Endothelial cell of umbilical vein (primary cell): Measurements from ENCODE around the gene MALAT1. TPM values are rescaled to one million over a fixed set of nuclear protein-coding genes. Genes with fewer than 3 reads are reported as not detected.
A peak's percentile ranks its signal among the peaks of the same experiment; 100 is the strongest.

ENCODE experiments used
- BruUV-seq: library from RNA; stranded (reverse); fragments of 400-500 nt; replicated peaks from 2 replicates; lab custom pipeline; 2021; lab: Mats Ljungman, UMichigan
- CTCF ChIA-PET: fragments of 300-600, 350-600 bp; sonication (Branson Sonifier 250); formaldehyde crosslinking; loops from one replicate; lab custom pipeline; 2021; ENCODE audit warnings: antibody characterized with exemption, inconsistent platforms; lab: Charles Lee
- POLR2A ChIA-PET: fragments of 300-600, 350-600 bp; sonication (Branson Sonifier 250); formaldehyde crosslinking; loops from one replicate; lab custom pipeline; 2021; ENCODE audit warnings: antibody characterized with exemption, inconsistent platforms; lab: Charles Lee
- DNase-seq: peaks from one replicate; pipeline ENCODE4 v3.0.0-alpha.2; 2011; ENCODE audit warnings: low read depth, low spot score
- FAIRE-seq: peaks from 2 replicates; lab custom pipeline; 2011; peaks lifted over from hg19 to GRCh38; lab: Jason Lieb, UNC
- H2AFZ ChIP-seq: 2 replicates; pipeline ENCODE4 v1.6.0; 2012; ENCODE audit warnings: low read depth, low read length, control low read depth, inconsistent platforms
- H3K27ac ChIP-seq: 2 replicates; pipeline ENCODE4 v1.5.1; 2011; ENCODE audit warnings: low read depth, mild to moderate bottlenecking, control low read depth, low read length, moderate library complexity; ENCODE audit not compliant: insufficient read depth
- H3K27me3 ChIP-seq, 2 experiments: 2 replicates each; pipeline versions ENCODE4 v1.6.0 to v1.6.1; 2011; ENCODE audit warnings: low read length in 2 of 2, mixed read lengths in 1 of 2; ENCODE audit not compliant: control insufficient read depth in 2 of 2, insufficient read depth in 2 of 2
- H3K36me3 ChIP-seq, 2 experiments: 2 replicates in 1 of 2; 3 replicates in 1 of 2; pipeline ENCODE4 v1.5.1; 2011; ENCODE audit warnings: low read length in 2 of 2, mild to moderate bottlenecking in 1 of 2, moderate library complexity in 1 of 2; ENCODE audit not compliant: control insufficient read depth in 2 of 2, insufficient read depth in 2 of 2; ENCODE audit errors: extremely low read depth in 1 of 2
- H3K4me1 ChIP-seq: 3 replicates; pipeline ENCODE4 v1.5.1; 2011; ENCODE audit warnings: mild to moderate bottlenecking, low read length; ENCODE audit not compliant: control insufficient read depth, insufficient read depth; ENCODE audit errors: extremely low read depth
- H3K4me2 ChIP-seq: 2 replicates; pipeline ENCODE4 v1.6.1; 2011; ENCODE audit warnings: low read length, control low read depth, mixed read lengths; ENCODE audit not compliant: insufficient read depth
- H3K4me3 ChIP-seq, 3 experiments: fragments of 200-600 bp in 1 of 3; sonication (generic), shearing (Covaris generic) in 1 of 3; replicated peaks in 1 of 3; 2 replicates each; pipeline ENCODE4 v1.5.1; 2011 to 2016; ENCODE audit warnings: control low read depth in 3 of 3, low read length in 3 of 3, mild to moderate bottlenecking in 2 of 3, inconsistent platforms in 1 of 3, low read depth in 1 of 3, moderate library complexity in 1 of 3; ENCODE audit not compliant: insufficient read depth in 1 of 3
- H3K79me2 ChIP-seq: 2 replicates; pipeline ENCODE4 v1.6.0; 2012; ENCODE audit warnings: low read length, inconsistent platforms; ENCODE audit not compliant: control insufficient read depth, insufficient read depth
- H3K9ac ChIP-seq: replicated peaks from 2 replicates; pipeline ENCODE3; 2011; ENCODE audit warnings: low read length, control low read depth; ENCODE audit not compliant: insufficient read depth; ENCODE audit errors: extremely low read depth
- H3K9me1 ChIP-seq: replicated peaks from 3 replicates; pipeline ENCODE4 v1.6.0; 2011; ENCODE audit warnings: mild to moderate bottlenecking, low read length; ENCODE audit not compliant: control insufficient read depth, insufficient read depth; ENCODE audit errors: extremely low read depth
- H3K9me3 ChIP-seq: replicated peaks from 2 replicates; pipeline ENCODE4 v1.5.1; 2012; ENCODE audit warnings: low read length, inconsistent platforms; ENCODE audit not compliant: control insufficient read depth, insufficient read depth
- H4K20me1 ChIP-seq: replicated peaks from 2 replicates; pipeline ENCODE3; 2011; ENCODE audit warnings: mild to moderate bottlenecking, low read length; ENCODE audit not compliant: control insufficient read depth, insufficient read depth; ENCODE audit errors: extremely low read depth
- CTCF ChIP-seq, 2 donors: IDR thresholded peaks; 1 replicate in 1 of 2; 2 replicates in 1 of 2; pipeline ENCODE4 v1.5.1; 2011; ENCODE audit warnings: low read length in 2 of 2, mild to moderate bottlenecking in 2 of 2, moderate library complexity in 2 of 2, control low read depth in 1 of 2, inconsistent platforms in 1 of 2, low read depth in 1 of 2; ENCODE audit not compliant: insufficient read depth in 1 of 2; ENCODE audit errors: extremely low read depth in 1 of 2
- EZH2 ChIP-seq: IDR thresholded peaks from 2 replicates; pipeline ENCODE4 v1.6.1; 2012; ENCODE audit warnings: borderline replicate concordance, low read depth, mild to moderate bottlenecking, moderate library complexity, low read length, inconsistent platforms; ENCODE audit not compliant: severe bottlenecking
- FOS ChIP-seq: IDR thresholded peaks from 2 replicates; pipeline ENCODE4 v1.6.1; 2011; ENCODE audit warnings: mild to moderate bottlenecking, low read length, moderate library complexity, borderline replicate concordance; ENCODE audit not compliant: insufficient read depth
- GATA2 ChIP-seq: IDR thresholded peaks from 2 replicates; pipeline ENCODE4 v1.7.0; 2011; ENCODE audit warnings: low read depth, mild to moderate bottlenecking, moderate library complexity, mixed read lengths, low read length; ENCODE audit not compliant: insufficient read length, insufficient read depth
- JUN ChIP-seq: IDR thresholded peaks from 2 replicates; pipeline ENCODE4 v1.6.1; 2011; ENCODE audit warnings: borderline replicate concordance, low read depth; ENCODE audit not compliant: insufficient read length, insufficient read depth
- MAX ChIP-seq: IDR thresholded peaks from 2 replicates; pipeline ENCODE4 v1.6.1; 2011; ENCODE audit not compliant: insufficient read depth, insufficient read length
- MYC ChIP-seq: IDR thresholded peaks from one replicate; pipeline ENCODE4 v1.6.1; 2011; ENCODE audit warnings: mild to moderate bottlenecking, low read depth, low read length
- POLR2A ChIP-seq: IDR thresholded peaks from 2 replicates; pipeline ENCODE4 v1.6.1; 2012; ENCODE audit warnings: low read depth, mild to moderate bottlenecking, control low read depth, low read length
- POLR2AphosphoS5 ChIP-seq: IDR thresholded peaks from 2 replicates; pipeline ENCODE4 v1.6.1; 2012; ENCODE audit warnings: low read depth, mild to moderate bottlenecking, control low read depth, low read length, moderate library complexity; ENCODE audit not compliant: insufficient read depth
- dilution Hi-C: fragments of 300-500 bp; cut with MboI; formaldehyde crosslinking; loops from one replicate; pipeline ENCODE4 v1.15.0; 2019; ENCODE audit warnings: low sequenced_read_pairs; ENCODE audit not compliant: extremely low pct_ligation_motif_present
- intact Hi-C: fragments of 100-400 bp; cut with micrococcal nuclease; formaldehyde crosslinking; loops from one replicate; pipeline ENCODE4 v1.10.0; 2022
- polyA plus RNA-seq, 4 experiments: library from polyadenylated mRNA; depleted of rRNA in 3 of 4; stranded (reverse) in 3 of 4; unstranded in 1 of 4; fragments of >200 nt; gene quantifications; 2 replicates each; pipeline versions ENCODE4 v1.2.1 to v1.2.3, GENCODE V29; 2011 to 2012; ENCODE audit warnings: missing spikeins in 1 of 4
- total RNA-seq: library from RNA; stranded (reverse); gene quantifications from 2 replicates; pipeline ENCODE4 v1.2.3, GENCODE V29; 2021

Gene MALAT1
- total and polyA plus RNA-seq, 2 donors (not counting 3 experiments of a cell fraction or from before 2014, with no cell fraction given) = 491 to 7,529 TPM

- H3K79me2 ChIP-seq = peaks cover under 1% of the 10 kb centered on the region
- H3K27ac ChIP-seq = peak overlapping the region; percentile 81
- H3K4me1 ChIP-seq = peaks cover 80% of the 10 kb centered on the region
- no TSS peak for BruUV-seq
- no peaks in the 10 kb centered on the region for H3K36me3 ChIP-seq
- no peaks in the 10 kb centered on the region for H3K9me1 ChIP-seq
- POLR2A ChIA-PET = interaction anchor here (1.1 to 9.4 kb wide), 6 partner anchors 9 to 68 kb away, joined by 3 to 204 read pairs (median 7); partner anchors contain the start of genes MALAT1 and NEAT1
- CTCF ChIA-PET = interaction anchor here (0.9 to 13.9 kb wide), 7 partner anchors 11 to 75 kb away, joined by 3 to 247 read pairs (median 5); no protein-coding TSS in a partner anchor
- peak overlapping the region; percentile 2 for H2AFZ ChIP-seq
- no peaks in the 10 kb centered on the region for H3K9me3 ChIP-seq
- no peaks in the 10 kb centered on the region for H4K20me1 ChIP-seq
- dilution Hi-C loops (no loop called here), intact Hi-C loops (loop anchor here (1.0 kb wide), 1 partner anchor 19 kb away; no protein-coding TSS in a partner anchor)
- FAIRE-seq (no peak), DNase-seq (peak; percentile 49)
- no peaks in the 10 kb centered on the region for H3K27me3 ChIP-seq
- no peak overlapping the region for H3K4me3 ChIP-seq
- H3K4me2 ChIP-seq = no peak overlapping the region
- no peak for TF ChIP-seq GATA2
- no peak for TF ChIP-seq CTCF (IDR thresholded peaks at IDR 0.05; ENCODE audit: extremely low read depth in 1 of 2, insufficient read depth in 1 of 2, low read depth in 1 of 2, low read length in 2 of 2)
- TF ChIP-seq POLR2A = no peak
- TF ChIP-seq POLR2AphosphoS5 = no peak
- no peak for TF ChIP-seq EZH2
- TF ChIP-seq FOS = no peak
- TF ChIP-seq MYC = no peak
- TF ChIP-seq MAX = no peak
- TF ChIP-seq JUN = no peak
- peak overlapping the region; percentile 36 for H3K9ac ChIP-seq
These were observed 7.7 kb upstream of the MALAT1 start for GRCh38 chr11:65491163-65491465.
